Prostate gland (tissue), 2 donors: ENCODE data around the gene NAPG. TPM values are rescaled to one million over a fixed set of nuclear protein-coding genes. Genes with fewer than 3 reads are reported as not detected.

ENCODE experiments used
- DNase-seq: peaks from one replicate; pipeline ENCODE4 v3.0.0-alpha.2; 2019; ENCODE audit warnings: low spot score
- H3K27ac ChIP-seq, 2 donors: fragments of 200-600 bp; sonication (generic); 2 replicates each; pipeline ENCODE4 v1.5.1; 2017 to 2019
- H3K27me3 ChIP-seq: fragments of 200-600 bp; sonication (generic); replicated peaks from 2 replicates; pipeline ENCODE4 v1.5.1; 2019; ENCODE audit not compliant: insufficient read depth
- H3K36me3 ChIP-seq, 2 donors: fragments of 200-600 bp; sonication (generic); 1 replicate in 1 of 2; 2 replicates in 1 of 2; pipeline versions ENCODE4 v1.5.1 to v1.8.1; 2017 to 2019
- H3K4me1 ChIP-seq: fragments of 200-600 bp; sonication (generic); replicated peaks from 2 replicates; pipeline ENCODE4 v1.5.1; 2019
- H3K4me3 ChIP-seq, 2 donors: fragments of 200-600 bp; sonication (generic); 2 replicates each; pipeline ENCODE4 v1.5.1; 2017 to 2019
- H3K9me3 ChIP-seq: fragments of 200-600 bp; sonication (generic); 2 replicates; pipeline ENCODE4 v1.5.1; 2017
- POLR2A ChIP-seq: fragments of 450-650 bp; IDR thresholded peaks from one replicate; pipeline ENCODE4 v1.6.1; 2016; ENCODE audit warnings: antibody characterized with exemption, mild to moderate bottlenecking
- POLR2AphosphoS5 ChIP-seq: sonication (generic); formaldehyde crosslinking; IDR thresholded peaks from one replicate; pipeline ENCODE4 v1.6.1; 2017; ENCODE audit warnings: antibody characterized with exemption
- WGBS: methylation state at CpG from one replicate; pipeline ENCODE4 v1.1.5; 2018; 5-methylcytosine and 5-hydroxymethylcytosine counted together
- intact Hi-C: fragments of 100-400 bp; cut with DNase I; formaldehyde crosslinking; loops from one replicate; pipeline ENCODE4 v1.14.2; 2022
- total RNA-seq, 2 donors: library from RNA; depleted of rRNA; stranded (reverse); fragments of >200 nt; gene quantifications; one replicate each; pipeline ENCODE4 v1.1.0, GENCODE V29; 2016
- TF ChIP-seq, protein P1 (sequence below), 4 experiments: fragments of 200-600 bp in 2 of 4; fragments of 450-650 bp in 2 of 4; sonication (generic) in 2 of 4; IDR thresholded peaks; 1 replicate in 3 of 4; 2 replicates in 1 of 4; pipeline ENCODE4 v1.5.1; 2016 to 2019; ENCODE audit warnings: antibody characterized with exemption in 4 of 4, mild to moderate bottlenecking in 2 of 4, moderate library complexity in 2 of 4

NAPG gene
- total RNA-seq, 2 donors from 2014 or later = 23.2 to 47.5 TPM

DNA sequence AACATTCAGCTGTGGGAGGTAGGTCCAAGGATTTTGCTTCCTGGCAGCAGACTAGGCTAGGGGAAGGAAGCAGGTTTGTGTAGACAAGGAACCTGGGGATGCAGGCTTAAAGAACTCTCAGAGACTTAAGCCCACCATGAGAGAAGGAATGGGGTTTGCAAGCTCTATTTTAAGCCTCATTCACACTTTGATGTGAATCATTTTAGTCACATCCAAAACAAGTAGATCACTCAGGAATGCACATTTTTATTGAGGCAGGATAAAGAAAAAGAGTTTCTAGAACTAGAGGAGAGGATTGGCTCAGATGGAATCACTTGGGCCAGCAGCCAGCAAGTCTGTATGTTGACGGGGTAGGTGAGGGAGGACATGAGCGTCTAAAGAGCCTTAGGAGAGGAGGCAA, 3.3 kb upstream of the NAPG start:
- 82% methylated on average over 2 of the region's 2 CpGs for WGBS
- Histone ChIP-seq H3K36me3 (no peaks in the 10 kb centered on the region), H3K9me3 (no peaks in the 10 kb centered on the region), H3K4me1 (peaks cover 3% of the 10 kb centered on the region), H3K27ac (no peak overlapping the region), H3K27me3 (no peaks in the 10 kb centered on the region), H3K4me3 (no peak overlapping the region)
- intact Hi-C loops = loop anchor here (10.0 kb wide), 2 partner anchors 718 to 818 kb away; partner anchors contain the start of gene RAB31
- TF ChIP-seq POLR2A (no peak), POLR2AphosphoS5 (no peak)
- TF ChIP-seq, protein P1, sequence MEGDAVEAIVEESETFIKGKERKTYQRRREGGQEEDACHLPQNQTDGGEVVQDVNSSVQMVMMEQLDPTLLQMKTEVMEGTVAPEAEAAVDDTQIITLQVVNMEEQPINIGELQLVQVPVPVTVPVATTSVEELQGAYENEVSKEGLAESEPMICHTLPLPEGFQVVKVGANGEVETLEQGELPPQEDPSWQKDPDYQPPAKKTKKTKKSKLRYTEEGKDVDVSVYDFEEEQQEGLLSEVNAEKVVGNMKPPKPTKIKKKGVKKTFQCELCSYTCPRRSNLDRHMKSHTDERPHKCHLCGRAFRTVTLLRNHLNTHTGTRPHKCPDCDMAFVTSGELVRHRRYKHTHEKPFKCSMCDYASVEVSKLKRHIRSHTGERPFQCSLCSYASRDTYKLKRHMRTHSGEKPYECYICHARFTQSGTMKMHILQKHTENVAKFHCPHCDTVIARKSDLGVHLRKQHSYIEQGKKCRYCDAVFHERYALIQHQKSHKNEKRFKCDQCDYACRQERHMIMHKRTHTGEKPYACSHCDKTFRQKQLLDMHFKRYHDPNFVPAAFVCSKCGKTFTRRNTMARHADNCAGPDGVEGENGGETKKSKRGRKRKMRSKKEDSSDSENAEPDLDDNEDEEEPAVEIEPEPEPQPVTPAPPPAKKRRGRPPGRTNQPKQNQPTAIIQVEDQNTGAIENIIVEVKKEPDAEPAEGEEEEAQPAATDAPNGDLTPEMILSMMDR (IDR thresholded peaks at IDR 0.05) = no peak
- DNase-seq = no peak

DNA sequence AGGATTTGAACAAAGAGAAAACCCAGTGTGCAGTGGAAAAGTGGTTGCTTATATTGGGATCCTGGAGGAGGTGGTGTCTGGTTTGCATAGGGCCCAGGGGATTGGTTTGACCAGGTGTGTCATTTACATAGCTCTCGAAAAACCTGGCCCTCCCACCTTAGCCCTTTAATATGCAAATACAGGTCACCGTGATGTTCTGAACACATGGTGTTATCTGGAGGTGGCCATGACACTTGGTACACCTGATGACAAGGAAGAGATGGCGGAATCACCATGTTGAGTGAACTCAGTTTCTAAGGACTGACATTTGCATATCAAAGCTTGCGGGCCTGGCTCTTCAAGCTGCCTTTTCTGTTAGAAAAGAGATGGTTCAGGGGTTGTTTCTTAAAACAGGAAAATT, 2.3 kb upstream of the NAPG start:
- no peak overlapping the region for H3K27ac ChIP-seq
- no peak for DNase-seq
- H3K9me3 ChIP-seq = no peaks in the 10 kb centered on the region
- H3K4me1 ChIP-seq = peaks cover 3% of the 10 kb centered on the region
- intact Hi-C loops = loop anchor here (10.0 kb wide), 2 partner anchors 719 to 819 kb away; partner anchors contain the start of gene RAB31
- H3K4me3 ChIP-seq = no peak overlapping the region
- no peaks in the 10 kb centered on the region for H3K36me3 ChIP-seq
- WGBS = 89% methylated on average over 4 of the region's 4 CpGs
- no peak for TF ChIP-seq POLR2AphosphoS5
- H3K27me3 ChIP-seq = no peaks in the 10 kb centered on the region

GRCh38 chr18:10524507-10525370, 1.1 kb upstream of the NAPG start:
- no peaks in the 10 kb centered on the region for H3K4me1 ChIP-seq
- TF ChIP-seq, protein P1 (IDR thresholded peaks at IDR 0.05) = no peak
- TF ChIP-seq POLR2AphosphoS5 = no peak
- TF ChIP-seq POLR2A = no peak
- no peak overlapping the region for H3K27ac ChIP-seq
- intact Hi-C loops = loop anchor here (10.0 kb wide), 2 partner anchors 720 to 820 kb away; partner anchors contain the start of gene RAB31
- H3K4me3 ChIP-seq = no peak overlapping the region
- no peaks in the 10 kb centered on the region for H3K9me3 ChIP-seq
- no peaks in the 10 kb centered on the region for H3K36me3 ChIP-seq
- 61% methylated on average over 11 of the region's 11 CpGs for WGBS
- H3K27me3 ChIP-seq = no peaks in the 10 kb centered on the region
- no peak for DNase-seq

- H3K27me3 ChIP-seq = no peaks in the 10 kb centered on the region
- no peaks in the 10 kb centered on the region for H3K4me1 ChIP-seq
- no peak for DNase-seq
- H3K4me3 ChIP-seq = peak overlapping the region; percentile 85 to 89
- no peaks in the 10 kb centered on the region for H3K36me3 ChIP-seq
- TF ChIP-seq POLR2AphosphoS5 (no peak), POLR2A (no peak)
- TF ChIP-seq, protein P1 (IDR thresholded peaks at IDR 0.05) = no peak
- H3K9me3 ChIP-seq = no peaks in the 10 kb centered on the region
- H3K27ac ChIP-seq = peak overlapping the region in 1 of 2 donors; percentile 92
- 63% methylated on average over 7 of the region's 7 CpGs for WGBS
- intact Hi-C loops = loop anchor here (10.0 kb wide), 2 partner anchors 721 to 821 kb away; partner anchors contain the start of gene RAB31
Measured at GRCh38 chr18:10525371-10525691, 496 bp upstream of the NAPG start.

GRCh38 chr18:10526561-10526949, 728 bp downstream of the NAPG start:
- Histone ChIP-seq H3K36me3 (no peaks in the 10 kb centered on the region), H3K27me3 (no peaks in the 10 kb centered on the region), H3K4me1 (no peaks in the 10 kb centered on the region), H3K27ac (peak overlapping the region; percentile 85 to 92), H3K9me3 (no peaks in the 10 kb centered on the region), H3K4me3 (peak overlapping the region; percentile 85 to 89)
- intact Hi-C loops = loop anchor here (10.0 kb wide), 2 partner anchors 722 to 822 kb away; partner anchors contain the start of gene RAB31
- DNase-seq = no peak
- TF ChIP-seq POLR2AphosphoS5 (no peak), POLR2A (no peak)
- TF ChIP-seq, protein P1 (IDR thresholded peaks at IDR 0.05) = no peak
- WGBS = 9% methylated on average over 11 of the region's 11 CpGs
